ENCODE data around the gene PLTP.

Gene PLTP

GRCh38 chr20:45867136-45867818, 44.7 kb downstream of the PLTP start:
- Histone ChIP-seq H3K79me2 (ENCODE audit: control insufficient read depth, insufficient read depth, low read length, unreplicated experiment) (no peaks in the 10 kb centered on the region), H2AFZ (ENCODE audit: low read length, unreplicated experiment) (peak overlapping the region; percentile 13), H3K27me3 (ENCODE audit: insufficient read depth, low read length) (no peaks in the 10 kb centered on the region), H3K27ac (ENCODE audit: low read depth, low read length) (peak overlapping the region; percentile 76), H3K36me3 (ENCODE audit: insufficient read depth, low read length) (no peaks in the 10 kb centered on the region), H3K4me3 (ENCODE audit: low read depth, low read length) (no peak overlapping the region), H3K4me1 (ENCODE audit: control insufficient read depth, insufficient read depth, low read length, unreplicated experiment) (peaks cover 13% of the 10 kb centered on the region)

GRCh38 chr20:45866454-45866853, 45.5 kb downstream of the PLTP start:
- H3K27ac ChIP-seq (ENCODE audit: low read depth, low read length): no peak overlapping the region
- H3K4me1 ChIP-seq (ENCODE audit: control insufficient read depth, insufficient read depth, low read length, unreplicated experiment): peaks cover 13% of the 10 kb centered on the region
- no peaks in the 10 kb centered on the region for H3K27me3 ChIP-seq (ENCODE audit: insufficient read depth, low read length)
- H3K4me3 ChIP-seq (ENCODE audit: low read depth, low read length): no peak overlapping the region
- no peak overlapping the region for H2AFZ ChIP-seq (ENCODE audit: low read length, unreplicated experiment)
- no peaks in the 10 kb centered on the region for H3K36me3 ChIP-seq (ENCODE audit: insufficient read depth, low read length)
- no peaks in the 10 kb centered on the region for H3K79me2 ChIP-seq (ENCODE audit: control insufficient read depth, insufficient read depth, low read length, unreplicated experiment)

- Histone ChIP-seq H2AFZ (ENCODE audit: low read length, unreplicated experiment) (no peak overlapping the region), H3K4me3 (ENCODE audit: low read depth, low read length) (no peak overlapping the region), H3K79me2 (ENCODE audit: control insufficient read depth, insufficient read depth, low read length, unreplicated experiment) (no peaks in the 10 kb centered on the region), H3K27ac (ENCODE audit: low read depth, low read length) (no peak overlapping the region), H3K27me3 (ENCODE audit: insufficient read depth, low read length) (no peaks in the 10 kb centered on the region), H3K36me3 (ENCODE audit: insufficient read depth, low read length) (no peaks in the 10 kb centered on the region), H3K4me1 (ENCODE audit: control insufficient read depth, insufficient read depth, low read length, unreplicated experiment) (peaks cover 22% of the 10 kb centered on the region)
Measured at GRCh38 chr20:45863543-45864470, 48.1 kb downstream of the PLTP start.

- H3K79me2 ChIP-seq (ENCODE audit: control insufficient read depth, insufficient read depth, low read length, unreplicated experiment): peaks cover 6% of the 10 kb centered on the region
- H3K4me3 ChIP-seq (ENCODE audit: low read depth, low read length): no peak overlapping the region
- peaks cover 14% of the 10 kb centered on the region for H3K4me1 ChIP-seq (ENCODE audit: control insufficient read depth, insufficient read depth, low read length, unreplicated experiment)
- no peak overlapping the region for H3K27ac ChIP-seq (ENCODE audit: low read depth, low read length)
- H3K36me3 ChIP-seq (ENCODE audit: insufficient read depth, low read length): no peaks in the 10 kb centered on the region
- H2AFZ ChIP-seq (ENCODE audit: low read length, unreplicated experiment): no peak overlapping the region
- H3K27me3 ChIP-seq (ENCODE audit: insufficient read depth, low read length): no peaks in the 10 kb centered on the region
Measured at GRCh38 chr20:45861221-45862075, 50.5 kb downstream of the PLTP start.

GRCh38 chr20:45860560-45861220, 51.3 kb downstream of the PLTP start:
- no peak overlapping the region for H3K27ac ChIP-seq (ENCODE audit: low read depth, low read length)
- peaks cover 14% of the 10 kb centered on the region for H3K4me1 ChIP-seq (ENCODE audit: control insufficient read depth, insufficient read depth, low read length, unreplicated experiment)

GRCh38 chr20:45859916-45860315, 52.0 kb downstream of the PLTP start:
- no peaks in the 10 kb centered on the region for H3K36me3 ChIP-seq (ENCODE audit: insufficient read depth, low read length)
- no peak overlapping the region for H2AFZ ChIP-seq (ENCODE audit: low read length, unreplicated experiment)
- no peak overlapping the region for H3K27ac ChIP-seq (ENCODE audit: low read depth, low read length)
- peaks cover 14% of the 10 kb centered on the region for H3K4me1 ChIP-seq (ENCODE audit: control insufficient read depth, insufficient read depth, low read length, unreplicated experiment)
- H3K27me3 ChIP-seq (ENCODE audit: insufficient read depth, low read length): no peaks in the 10 kb centered on the region
- H3K79me2 ChIP-seq (ENCODE audit: control insufficient read depth, insufficient read depth, low read length, unreplicated experiment): peaks cover 14% of the 10 kb centered on the region
- H3K4me3 ChIP-seq (ENCODE audit: low read depth, low read length): no peak overlapping the region

More at GRCh38 chr20:45860560-45861220, 51.3 kb downstream of the PLTP start:
- Histone ChIP-seq H2AFZ (ENCODE audit: low read length, unreplicated experiment) (no peak overlapping the region), H3K27me3 (ENCODE audit: insufficient read depth, low read length) (no peaks in the 10 kb centered on the region), H3K79me2 (ENCODE audit: control insufficient read depth, insufficient read depth, low read length, unreplicated experiment) (peaks cover 13% of the 10 kb centered on the region), H3K4me3 (ENCODE audit: low read depth, low read length) (no peak overlapping the region), H3K36me3 (ENCODE audit: insufficient read depth, low read length) (no peaks in the 10 kb centered on the region)

GRCh38 chr20:45857882-45858216, 54.1 kb downstream of the PLTP start:
- Histone ChIP-seq H3K4me1 (ENCODE audit: control insufficient read depth, insufficient read depth, low read length, unreplicated experiment) (peaks cover 14% of the 10 kb centered on the region), H3K79me2 (ENCODE audit: control insufficient read depth, insufficient read depth, low read length, unreplicated experiment) (peaks cover 18% of the 10 kb centered on the region), H2AFZ (ENCODE audit: low read length, unreplicated experiment) (peak overlapping the region; percentile 66), H3K27me3 (ENCODE audit: insufficient read depth, low read length) (no peaks in the 10 kb centered on the region), H3K36me3 (ENCODE audit: insufficient read depth, low read length) (no peaks in the 10 kb centered on the region), H3K4me3 (ENCODE audit: low read depth, low read length) (peak overlapping the region; percentile 87), H3K27ac (ENCODE audit: low read depth, low read length) (no peak overlapping the region)

GRCh38 chr20:45857114-45857881, 54.7 kb downstream of the PLTP start, which contains the start of the genes ACOT8 and ZSWIM3:
TSS of gene ACOT8 (minus strand) at chr20:45857392. CDS start at chr20:45857315, 77 bp downstream.
TSS of gene ZSWIM3 (plus strand) at chr20:45857614. CDS start at chr20:45857826, 212 bp downstream.
- Histone ChIP-seq H3K4me3 (ENCODE audit: low read depth, low read length) (peak within 1 kb of the TSS; percentile 87), H3K79me2 (ENCODE audit: control insufficient read depth, insufficient read depth, low read length, unreplicated experiment) (peaks cover 18% of the 10 kb centered on the region), H2AFZ (ENCODE audit: low read length, unreplicated experiment) (peak within 1 kb of the TSS; percentile 66), H3K36me3 (ENCODE audit: insufficient read depth, low read length) (no peaks in the 10 kb centered on the region), H3K4me1 (ENCODE audit: control insufficient read depth, insufficient read depth, low read length, unreplicated experiment) (peaks cover 14% of the 10 kb centered on the region), H3K27me3 (ENCODE audit: insufficient read depth, low read length) (no peaks in the 10 kb centered on the region), H3K27ac (ENCODE audit: low read depth, low read length) (no peak within 1 kb of the TSS)

- no peak overlapping the region for H3K27ac ChIP-seq (ENCODE audit: low read depth, low read length)
- no peak overlapping the region for H3K4me3 ChIP-seq (ENCODE audit: low read depth, low read length)
Measured at GRCh38 chr20:45853484-45853883, 58.5 kb downstream of the PLTP start.

More at GRCh38 chr20:45853484-45853883, 58.5 kb downstream of the PLTP start:
- H2AFZ ChIP-seq (ENCODE audit: low read length, unreplicated experiment): no peak overlapping the region
- H3K4me1 ChIP-seq (ENCODE audit: control insufficient read depth, insufficient read depth, low read length, unreplicated experiment): peaks cover 5% of the 10 kb centered on the region
- peaks cover 18% of the 10 kb centered on the region for H3K79me2 ChIP-seq (ENCODE audit: control insufficient read depth, insufficient read depth, low read length, unreplicated experiment)
- no peaks in the 10 kb centered on the region for H3K27me3 ChIP-seq (ENCODE audit: insufficient read depth, low read length)
- 0 out of 2 replicates have a peak, but pooled peaks cover 3% of the 10 kb centered on the region for H3K36me3 ChIP-seq (ENCODE audit: insufficient read depth, low read length)

All from ACC112 (cell line).